Fibroblast of skin of left quadriceps (primary cell): ENCODE data around the gene DARS1.
"Not testable (repeated sequence)": the region's sequence is repeated elsewhere in the genome, so short reads cannot be mapped to it uniquely, and the experiment has no call there.

Experiments
- DNase-seq, 2 experiments: peaks; one replicate each; pipeline ENCODE4 v3.0.0-alpha.2; 2013; ENCODE audit warnings: low read depth in 2 of 2

Gene DARS1

DNA sequence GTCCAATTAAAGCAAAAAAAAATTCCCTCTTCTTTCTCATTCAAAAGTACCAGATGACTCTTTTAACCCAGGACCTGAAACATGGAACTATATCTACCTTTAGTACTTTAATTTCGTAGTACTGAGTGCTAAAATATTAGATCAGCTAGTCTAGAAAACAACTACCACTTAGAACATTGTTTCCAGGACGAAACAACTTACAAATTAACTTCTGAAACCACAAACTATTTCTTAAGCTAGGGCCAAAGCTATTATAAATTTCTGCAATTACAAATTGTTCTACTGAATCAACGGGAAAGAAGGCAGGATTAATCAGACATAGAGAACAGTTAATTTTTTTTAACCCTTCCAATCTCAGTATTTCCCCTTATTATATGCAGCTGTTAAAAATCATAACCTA, 39.9 kb downstream of the DARS1 start:
- DNase-seq = no peak

DNA sequence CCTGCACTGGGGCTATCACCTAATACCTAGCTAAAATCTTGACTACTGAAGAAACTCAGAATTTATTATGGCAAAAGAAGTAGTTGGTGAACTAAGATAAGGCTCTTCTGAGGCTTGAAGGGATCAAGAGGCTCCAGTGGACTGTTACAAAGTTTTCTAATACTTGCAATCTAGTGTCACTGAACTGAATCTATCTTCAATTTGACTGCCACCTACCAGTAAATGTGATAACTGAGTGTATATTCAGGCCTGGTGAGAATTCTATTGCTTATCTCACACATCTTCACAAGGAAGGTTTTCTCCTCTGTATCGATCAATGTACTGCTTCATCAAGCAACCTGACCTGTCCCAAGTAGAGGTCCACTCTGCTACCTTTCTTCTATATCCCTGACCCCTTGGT, 40.8 kb downstream of the DARS1 start:
- DNase-seq = no peak

DNA sequence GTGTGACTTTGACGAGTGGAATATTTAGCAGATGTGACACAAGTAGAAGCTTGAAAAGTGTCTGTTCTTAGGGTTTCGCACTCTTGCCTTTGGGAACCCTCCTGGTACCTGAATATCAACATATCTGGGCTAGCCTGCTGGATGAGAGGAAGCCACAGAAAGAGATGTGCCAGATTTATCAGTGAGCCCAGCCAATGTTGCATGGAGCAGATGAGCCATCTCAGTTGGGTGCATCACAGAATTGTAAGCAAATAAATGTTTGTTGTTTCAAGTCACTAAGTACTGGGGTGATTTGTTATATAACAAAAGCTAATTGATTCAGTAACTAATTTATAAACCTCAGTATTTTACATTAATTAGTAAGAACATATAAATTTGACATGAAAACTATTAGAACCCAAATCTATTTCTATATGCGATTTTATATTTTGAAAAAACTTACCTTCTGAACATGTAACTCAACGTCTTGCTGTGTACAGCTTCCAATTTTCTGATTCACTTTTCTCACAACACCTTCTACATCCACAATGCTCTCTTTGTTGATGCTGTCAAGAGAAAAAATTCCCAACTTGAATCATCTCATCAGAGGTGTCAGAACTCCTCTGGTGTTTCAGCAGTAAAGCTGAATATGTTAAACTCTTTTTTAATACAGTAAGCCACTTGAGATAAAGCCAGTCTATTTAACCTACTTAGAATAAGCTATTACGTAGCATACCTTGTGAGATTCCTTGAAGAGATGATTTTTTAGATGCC, 42.3 kb downstream of the DARS1 start:
- no peak for DNase-seq

GRCh38 chr2:135936524-135936923, 48.9 kb downstream of the DARS1 start:
- DNase-seq = no peak

- DNase-seq = no peak
Observed at GRCh38 chr2:135935914-135936313, 49.5 kb downstream of the DARS1 start.

DNA sequence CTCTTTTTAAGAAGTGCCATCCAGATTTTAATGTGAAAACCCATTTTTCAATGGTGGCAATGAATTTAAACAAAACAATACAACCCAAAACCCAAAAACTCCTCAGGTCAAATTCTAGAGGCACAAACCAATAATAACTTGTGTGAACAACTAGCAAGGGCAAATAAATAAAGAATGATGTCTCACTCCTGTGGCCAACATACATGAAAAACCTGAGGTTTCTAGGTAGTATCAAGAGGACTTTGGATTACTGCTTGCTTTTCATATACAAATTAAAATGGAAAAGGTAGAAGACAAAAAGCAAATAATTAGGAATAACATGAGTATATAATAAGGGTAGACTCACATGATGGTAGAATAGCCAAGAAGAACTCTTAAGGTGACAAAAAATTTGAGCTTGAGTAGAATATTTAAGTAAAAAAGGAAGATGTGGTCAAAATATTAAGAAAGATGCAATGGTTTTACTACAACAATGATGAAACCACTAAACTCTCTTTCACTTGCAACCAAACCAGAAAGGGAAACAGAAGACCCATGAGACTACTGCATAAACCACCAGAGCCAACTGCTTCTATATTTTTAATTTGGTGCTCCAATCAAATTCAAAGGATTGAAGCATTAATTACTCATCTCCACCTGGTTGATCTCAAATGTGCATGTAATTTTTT, 53.5 kb downstream of the DARS1 start:
- no peak for DNase-seq

GRCh38 chr2:135926605-135927004, 58.8 kb downstream of the DARS1 start:
- no peak for DNase-seq

- peak in 1 of 2 experiments; percentile 9 for DNase-seq
Observed at GRCh38 chr2:135925571-135925970, 59.9 kb downstream of the DARS1 start.

DNA sequence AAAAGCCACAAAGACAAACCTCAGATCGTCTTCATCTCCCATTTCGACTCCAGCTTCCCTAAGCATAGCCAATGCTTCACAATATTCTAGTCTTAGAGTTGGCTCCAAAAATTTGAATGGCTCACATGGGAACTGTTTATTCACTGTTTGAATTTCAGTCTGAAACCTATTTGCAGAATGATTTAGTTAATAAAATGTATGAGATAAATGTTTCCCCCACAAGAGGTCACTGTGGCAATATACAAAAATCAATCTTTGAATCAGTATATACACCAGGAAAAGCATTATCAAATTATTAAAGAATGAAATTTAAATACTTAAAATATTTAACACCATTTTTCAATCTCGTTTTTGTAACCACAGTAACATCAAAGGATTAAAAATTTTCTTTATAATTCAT, 69.2 kb downstream of the DARS1 start:
- peak; percentile 6 to 7 for DNase-seq

- DNase-seq = no peak
Observed at GRCh38 chr2:135914485-135914884, 70.9 kb downstream of the DARS1 start.

DNA sequence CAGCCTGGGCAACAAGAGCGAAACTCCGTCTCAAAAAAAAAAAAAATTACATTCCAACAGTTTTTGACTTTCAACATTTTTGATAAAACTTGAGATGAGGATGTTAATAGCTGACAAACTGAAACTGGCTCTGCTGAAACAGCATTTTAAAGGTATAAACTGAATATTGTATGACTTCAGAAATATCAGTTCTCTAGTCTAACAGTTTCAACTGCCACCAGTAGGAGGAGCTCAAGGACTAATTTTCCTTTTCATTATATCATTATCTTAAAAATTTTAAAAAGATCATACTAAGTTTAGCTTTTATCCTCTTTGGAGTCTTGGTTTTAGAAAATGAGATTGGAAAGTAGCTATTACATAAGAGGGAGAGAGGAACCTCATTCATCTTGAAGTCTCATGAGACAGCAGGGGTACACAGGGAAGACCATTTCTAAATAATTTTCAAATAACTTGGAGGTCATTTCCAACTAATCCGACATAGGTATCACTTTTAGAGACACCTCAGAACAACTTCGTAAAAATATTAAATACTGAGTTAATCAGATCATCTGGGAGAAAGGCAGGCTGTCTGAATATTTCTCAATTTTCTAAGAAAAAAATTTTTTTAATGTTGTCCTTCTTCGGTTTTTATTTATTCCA, 71.6 kb downstream of the DARS1 start:
- peak; percentile 18 to 21 for DNase-seq

GRCh38 chr2:135909976-135910375, 75.5 kb downstream of the DARS1 start:
- peak; percentile 11 to 15 for DNase-seq

GRCh38 chr2:135905679-135906078, 79.7 kb downstream of the DARS1 start:
- no peak for DNase-seq

- DNase-seq = peak in 1 of 2 experiments; percentile 4
Observed at GRCh38 chr2:135904341-135904989, 81.0 kb downstream of the DARS1 start.

DNA sequence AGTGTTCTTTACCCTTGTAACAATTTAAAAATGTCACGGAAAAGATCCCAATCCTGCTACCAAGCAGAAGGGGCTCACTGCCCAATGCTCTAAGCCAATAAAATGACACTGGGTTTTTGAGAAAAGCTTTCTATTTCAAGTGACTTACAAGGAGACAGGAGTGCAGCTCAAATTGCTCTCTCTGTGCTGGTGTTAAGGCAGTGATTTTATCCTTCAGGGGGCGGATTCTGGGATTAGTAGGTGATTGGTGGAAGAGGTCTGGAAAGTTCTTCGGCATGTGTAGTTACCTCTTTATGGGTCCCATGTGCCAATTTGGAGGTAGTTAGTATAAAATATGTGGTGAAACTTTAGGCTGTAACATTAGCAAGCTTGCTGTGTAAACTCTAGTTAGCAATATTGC, 81.8 kb downstream of the DARS1 start:
- no peak for DNase-seq

DNA sequence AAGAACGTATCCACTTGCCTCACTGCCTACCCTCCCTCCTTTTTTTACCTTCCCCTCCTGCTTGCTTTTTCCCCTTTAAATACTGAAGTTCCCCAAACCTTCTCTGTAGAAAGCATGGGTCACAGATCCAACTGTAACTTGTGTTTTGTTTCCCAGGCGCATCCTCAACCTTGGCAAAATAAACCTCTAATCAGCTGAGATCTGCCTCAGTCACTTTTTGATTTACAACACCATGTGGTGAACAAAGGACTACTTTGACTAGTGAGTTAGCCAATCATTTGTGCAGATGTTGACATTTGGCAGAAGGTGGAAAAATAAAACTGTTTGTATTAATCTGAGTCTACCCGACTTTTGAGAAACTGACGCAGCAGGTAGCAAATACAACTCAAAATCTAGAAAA, 85.9 kb downstream of the DARS1 start:
- DNase-seq = no peak

- no peak for DNase-seq
Observed at GRCh38 chr2:135898234-135898786, 87.1 kb downstream of the DARS1 start.

GRCh38 chr2:135894930-135895329, 90.5 kb downstream of the DARS1 start:
- no peak for DNase-seq

DNA sequence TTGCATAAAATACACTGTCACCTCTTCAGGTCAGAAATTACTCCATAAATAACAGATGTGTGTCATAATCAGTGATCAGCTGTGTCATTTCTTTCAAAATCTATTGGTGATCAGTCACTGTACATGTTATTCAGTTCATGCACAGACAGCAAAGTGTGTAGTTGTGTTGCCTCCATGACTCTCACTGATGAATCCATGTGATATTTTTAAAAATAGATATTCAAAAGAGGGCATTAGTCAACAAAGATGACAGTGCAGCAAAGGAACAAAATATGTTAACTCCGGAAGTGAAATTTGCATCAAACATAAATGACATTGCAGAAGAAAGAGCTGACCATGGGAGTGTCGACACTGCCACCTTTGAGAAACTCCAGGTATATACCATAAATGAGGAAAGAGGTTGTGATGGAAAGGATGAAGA, 92.0 kb downstream of the DARS1 start:
- no peak for DNase-seq

DNA sequence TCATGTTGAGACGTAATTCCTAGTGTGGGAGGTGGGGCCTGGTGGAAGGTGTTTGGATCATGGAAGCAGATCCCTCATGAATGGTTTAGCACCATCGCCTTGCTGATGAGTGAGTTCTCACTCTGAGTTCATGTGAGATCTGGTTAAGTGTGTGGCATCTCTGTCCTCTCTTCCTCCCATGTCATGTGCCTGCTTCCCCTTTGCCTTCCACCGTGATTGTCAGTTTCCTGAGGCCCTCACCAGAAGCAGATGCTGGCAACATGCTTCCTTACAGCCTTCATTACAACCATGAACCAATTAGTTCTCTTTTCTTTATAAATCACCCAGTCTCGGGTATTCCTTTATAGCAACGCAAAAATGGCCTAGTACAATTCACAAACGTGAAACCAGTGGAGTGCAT, 94.6 kb downstream of the DARS1 start:
- DNase-seq = no peak

- DNase-seq = no peak
Observed at GRCh38 chr2:135890149-135890548, 95.3 kb downstream of the DARS1 start.

GRCh38 chr2:135888587-135888986, 96.8 kb downstream of the DARS1 start:
- not testable (repeated sequence) for DNase-seq
